WTC11 (cell line): ENCODE measurements around the gene ADCY2. TPM values are rescaled to one million over a fixed set of nuclear protein-coding genes. Genes with fewer than 3 reads are reported as not detected.
A peak's percentile ranks its signal among the peaks of the same experiment; 100 is the strongest.

Source experiments
- ATAC-seq: fragments of 200-7000 bp; cut with Tn5 transposase; 2 replicates; pipeline ENCODE4 v1.10.0; 2021; ENCODE audit warnings: mild to moderate bottlenecking, moderate library complexity
- CTCF ChIA-PET: fragments of 300-600 bp; sonication (Branson Sonifier 250); formaldehyde crosslinking; loops from one replicate; lab custom pipeline; 2021; ENCODE audit warnings: antibody characterized with exemption; lab: Charles Lee
- POLR2A ChIA-PET: fragments of 350-600 bp; sonication (Branson Sonifier 250); formaldehyde crosslinking; loops from one replicate; lab custom pipeline; 2021; ENCODE audit warnings: antibody characterized with exemption; lab: Charles Lee
- DNase-seq: peaks from one replicate; pipeline ENCODE4 v3.0.0; 2021; ENCODE audit warnings: low spot score
- H3K27ac Mint-ChIP-seq: 2 replicates; pipeline ENCODE4 v1.8.0; 2021; ENCODE audit warnings: mixed read lengths
- H3K27me3 Mint-ChIP-seq: 2 replicates; pipeline ENCODE4 v1.8.0; 2021; ENCODE audit warnings: low read depth, mild to moderate bottlenecking, moderate library complexity, mixed read lengths
- H3K36me3 Mint-ChIP-seq: 2 replicates; pipeline ENCODE4 v1.8.0; 2021; ENCODE audit warnings: mixed read lengths
- H3K4me1 Mint-ChIP-seq: 2 replicates; pipeline ENCODE4 v1.8.0; 2022; ENCODE audit warnings: mixed read lengths
- H3K4me3 Mint-ChIP-seq: 2 replicates; pipeline ENCODE4 v1.8.0; 2021; ENCODE audit warnings: mild to moderate bottlenecking, moderate library complexity, mixed read lengths
- H3K9me3 Mint-ChIP-seq: 2 replicates; pipeline ENCODE4 v1.8.0; 2021; ENCODE audit warnings: mixed read lengths
- ATF1 ChIP-seq: sonication (generic); formaldehyde crosslinking; IDR thresholded peaks from 2 replicates; pipeline ENCODE4 v1.8.1; 2023; ENCODE audit warnings: mild to moderate bottlenecking, moderate library complexity, missing genetic modification reagents
- CREB1 ChIP-seq: sonication (generic); formaldehyde crosslinking; IDR thresholded peaks from 2 replicates; pipeline ENCODE4 v1.8.0; 2023; ENCODE audit warnings: mild to moderate bottlenecking, missing genetic modification reagents
- GABPB1 ChIP-seq: sonication (generic); formaldehyde crosslinking; IDR thresholded peaks from 2 replicates; pipeline ENCODE4 v1.8.1; 2023; ENCODE audit warnings: mild to moderate bottlenecking, missing genetic modification reagents
- IRF2 ChIP-seq: sonication (generic); formaldehyde crosslinking; IDR thresholded peaks from 2 replicates; pipeline ENCODE4 v1.8.0; 2022; ENCODE audit warnings: low read depth, missing genetic modification reagents, borderline replicate concordance
- MXD4 ChIP-seq: fragments of 250-450 bp; sonication (Bioruptor Pico); IDR thresholded peaks from 2 replicates; pipeline ENCODE4 v1.8.0; 2021; ENCODE audit warnings: mild to moderate bottlenecking, moderate library complexity, borderline replicate concordance
- NFE2L1 ChIP-seq: sonication (generic); formaldehyde crosslinking; IDR thresholded peaks from 2 replicates; pipeline ENCODE4 v1.8.1; 2023; ENCODE audit warnings: missing genetic modification reagents
- NR2C2 ChIP-seq: sonication (generic); formaldehyde crosslinking; IDR thresholded peaks from 2 replicates; pipeline ENCODE4 v1.8.0; 2022; ENCODE audit warnings: mild to moderate bottlenecking, missing genetic modification reagents
- NR3C1 ChIP-seq: sonication (generic); formaldehyde crosslinking; conservative IDR thresholded peaks from 2 replicates; pipeline ENCODE4 v1.8.1; 2023; ENCODE audit warnings: low read depth, mild to moderate bottlenecking, missing genetic modification reagents
- TCF7 ChIP-seq: sonication (generic); formaldehyde crosslinking; IDR thresholded peaks from 2 replicates; pipeline ENCODE4 v1.8.0; 2022; ENCODE audit warnings: mild to moderate bottlenecking, low read depth, missing genetic modification reagents, moderate library complexity
- TEAD1 ChIP-seq: sonication (generic); formaldehyde crosslinking; IDR thresholded peaks from 2 replicates; pipeline ENCODE4 v1.8.0; 2022; ENCODE audit warnings: mild to moderate bottlenecking, missing genetic modification reagents
- TEAD4 ChIP-seq: sonication (generic); formaldehyde crosslinking; IDR thresholded peaks from 2 replicates; pipeline ENCODE4 v1.8.0; 2022; ENCODE audit warnings: mild to moderate bottlenecking, missing genetic modification reagents
- TP53 ChIP-seq: sonication (generic); formaldehyde crosslinking; IDR thresholded peaks from 2 replicates; pipeline ENCODE4 v1.8.1; 2023; ENCODE audit warnings: mild to moderate bottlenecking, missing genetic modification reagents
- ZNF121 ChIP-seq: sonication (generic); formaldehyde crosslinking; IDR thresholded peaks from 2 replicates; pipeline ENCODE4 v1.8.0; 2023; ENCODE audit warnings: missing genetic modification reagents
- ZNF138 ChIP-seq: sonication (generic); formaldehyde crosslinking; conservative IDR thresholded peaks from 2 replicates; pipeline ENCODE4 v1.8.1; 2022; ENCODE audit warnings: mild to moderate bottlenecking, moderate library complexity, missing genetic modification reagents
- ZNF396 ChIP-seq: fragments of 250-450 bp; sonication (Bioruptor Pico); IDR thresholded peaks from 2 replicates; pipeline ENCODE4 v1.8.0; 2021; ENCODE audit warnings: mild to moderate bottlenecking, moderate library complexity, borderline replicate concordance
- ZNF416 ChIP-seq: fragments of 250-450 bp; sonication (Bioruptor Pico); IDR thresholded peaks from 2 replicates; pipeline ENCODE4 v1.9.0; 2021; ENCODE audit warnings: mild to moderate bottlenecking, inconsistent platforms
- total RNA-seq: library from RNA; stranded (reverse); gene quantifications from 3 replicates; pipeline ENCODE4 v1.2.3, GENCODE V29; 2021
- TF ChIP-seq, protein P1 (sequence below): sonication (generic); formaldehyde crosslinking; IDR thresholded peaks from 2 replicates; pipeline ENCODE4 v1.8.1; 2023; ENCODE audit warnings: mild to moderate bottlenecking, moderate library complexity, missing genetic modification reagents
- TF ChIP-seq, protein P2 (sequence below): sonication (generic); formaldehyde crosslinking; IDR thresholded peaks from 2 replicates; pipeline ENCODE4 v1.8.0; 2022; ENCODE audit warnings: mild to moderate bottlenecking, missing genetic modification reagents
- TF ChIP-seq, protein P3 (sequence below): sonication (generic); formaldehyde crosslinking; conservative IDR thresholded peaks from 2 replicates; pipeline ENCODE4 v1.8.1; 2023; ENCODE audit warnings: mild to moderate bottlenecking, low read depth, missing genetic modification reagents, moderate library complexity
- TF ChIP-seq, protein P4 (sequence below): fragments of 250-450 bp; sonication (Bioruptor Pico); IDR thresholded peaks from 2 replicates; pipeline ENCODE4 v1.9.0; 2021; ENCODE audit warnings: mild to moderate bottlenecking, borderline replicate concordance
- TF ChIP-seq, protein P5 (sequence below): fragments of 250-450 bp; sonication (Bioruptor Pico); IDR thresholded peaks from 2 replicates; pipeline ENCODE4 v1.8.0; 2021; ENCODE audit warnings: mild to moderate bottlenecking
- TF ChIP-seq, protein P6 (sequence below): sonication (generic); formaldehyde crosslinking; IDR thresholded peaks from 2 replicates; pipeline ENCODE4 v1.8.1; 2023; ENCODE audit warnings: mild to moderate bottlenecking, missing genetic modification reagents
- TF ChIP-seq, protein P7 (sequence below): sonication (generic); formaldehyde crosslinking; IDR thresholded peaks from 2 replicates; pipeline ENCODE4 v1.8.1; 2022; ENCODE audit warnings: mild to moderate bottlenecking, moderate library complexity, missing genetic modification reagents

Gene ADCY2
- total RNA-seq, 1 experiment from 2014 or later = 142 TPM

DNA sequence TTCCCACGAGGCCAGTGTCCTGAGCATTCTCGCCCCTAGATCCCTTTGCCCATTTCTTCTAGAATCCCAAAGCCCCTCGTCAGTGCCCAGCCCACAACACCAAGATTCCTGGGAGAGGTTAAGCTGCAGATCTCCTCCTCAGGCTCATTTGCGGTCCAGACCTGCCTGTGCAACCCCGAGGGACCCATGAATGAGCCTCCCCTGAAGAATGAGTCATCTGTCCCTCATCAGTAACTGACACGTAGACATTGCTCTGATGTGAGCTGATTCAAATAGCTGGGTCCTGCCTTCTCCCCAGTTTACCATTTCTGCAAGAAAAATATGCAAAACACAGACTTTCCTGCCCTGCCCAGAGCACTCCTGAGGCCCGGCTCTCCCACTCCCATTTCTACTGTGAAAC, 92.8 kb downstream of the ADCY2 start:
- ChIA-PET POLR2A (no interaction called here), CTCF (no interaction called here)
- peaks cover 23% of the 10 kb centered on the region for H3K9me3 Mint-ChIP-seq
- TF ChIP-seq, protein P1, sequence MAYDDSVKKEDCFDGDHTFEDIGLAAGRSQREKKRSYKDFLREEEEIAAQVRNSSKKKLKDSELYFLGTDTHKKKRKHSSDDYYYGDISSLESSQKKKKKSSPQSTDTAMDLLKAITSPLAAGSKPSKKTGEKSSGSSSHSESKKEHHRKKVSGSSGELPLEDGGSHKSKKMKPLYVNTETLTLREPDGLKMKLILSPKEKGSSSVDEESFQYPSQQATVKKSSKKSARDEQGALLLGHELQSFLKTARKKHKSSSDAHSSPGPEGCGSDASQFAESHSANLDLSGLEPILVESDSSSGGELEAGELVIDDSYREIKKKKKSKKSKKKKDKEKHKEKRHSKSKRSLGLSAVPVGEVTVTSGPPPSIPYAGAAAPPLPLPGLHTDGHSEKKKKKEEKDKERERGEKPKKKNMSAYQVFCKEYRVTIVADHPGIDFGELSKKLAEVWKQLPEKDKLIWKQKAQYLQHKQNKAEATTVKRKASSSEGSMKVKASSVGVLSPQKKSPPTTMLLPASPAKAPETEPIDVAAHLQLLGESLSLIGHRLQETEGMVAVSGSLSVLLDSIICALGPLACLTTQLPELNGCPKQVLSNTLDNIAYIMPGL (CRISPR knock-in tag) = no peak
- TF ChIP-seq NR2C2 (CRISPR knock-in tag) = no peak
- TF ChIP-seq, protein P2, sequence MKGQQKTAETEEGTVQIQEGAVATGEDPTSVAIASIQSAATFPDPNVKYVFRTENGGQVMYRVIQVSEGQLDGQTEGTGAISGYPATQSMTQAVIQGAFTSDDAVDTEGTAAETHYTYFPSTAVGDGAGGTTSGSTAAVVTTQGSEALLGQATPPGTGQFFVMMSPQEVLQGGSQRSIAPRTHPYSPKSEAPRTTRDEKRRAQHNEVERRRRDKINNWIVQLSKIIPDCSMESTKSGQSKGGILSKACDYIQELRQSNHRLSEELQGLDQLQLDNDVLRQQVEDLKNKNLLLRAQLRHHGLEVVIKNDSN (CRISPR knock-in tag) = no peak
- no peak for TF ChIP-seq ZNF138 (CRISPR knock-in tag)
- no peak for TF ChIP-seq ZNF396 (CRISPR knock-in tag)
- TF ChIP-seq, protein P3, sequence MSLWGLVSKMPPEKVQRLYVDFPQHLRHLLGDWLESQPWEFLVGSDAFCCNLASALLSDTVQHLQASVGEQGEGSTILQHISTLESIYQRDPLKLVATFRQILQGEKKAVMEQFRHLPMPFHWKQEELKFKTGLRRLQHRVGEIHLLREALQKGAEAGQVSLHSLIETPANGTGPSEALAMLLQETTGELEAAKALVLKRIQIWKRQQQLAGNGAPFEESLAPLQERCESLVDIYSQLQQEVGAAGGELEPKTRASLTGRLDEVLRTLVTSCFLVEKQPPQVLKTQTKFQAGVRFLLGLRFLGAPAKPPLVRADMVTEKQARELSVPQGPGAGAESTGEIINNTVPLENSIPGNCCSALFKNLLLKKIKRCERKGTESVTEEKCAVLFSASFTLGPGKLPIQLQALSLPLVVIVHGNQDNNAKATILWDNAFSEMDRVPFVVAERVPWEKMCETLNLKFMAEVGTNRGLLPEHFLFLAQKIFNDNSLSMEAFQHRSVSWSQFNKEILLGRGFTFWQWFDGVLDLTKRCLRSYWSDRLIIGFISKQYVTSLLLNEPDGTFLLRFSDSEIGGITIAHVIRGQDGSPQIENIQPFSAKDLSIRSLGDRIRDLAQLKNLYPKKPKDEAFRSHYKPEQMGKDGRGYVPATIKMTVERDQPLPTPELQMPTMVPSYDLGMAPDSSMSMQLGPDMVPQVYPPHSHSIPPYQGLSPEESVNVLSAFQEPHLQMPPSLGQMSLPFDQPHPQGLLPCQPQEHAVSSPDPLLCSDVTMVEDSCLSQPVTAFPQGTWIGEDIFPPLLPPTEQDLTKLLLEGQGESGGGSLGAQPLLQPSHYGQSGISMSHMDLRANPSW (CRISPR knock-in tag) = no peak
- no peak for TF ChIP-seq IRF2
- TF ChIP-seq ZNF121 (CRISPR knock-in tag) = no peak
- TF ChIP-seq, protein P4, sequence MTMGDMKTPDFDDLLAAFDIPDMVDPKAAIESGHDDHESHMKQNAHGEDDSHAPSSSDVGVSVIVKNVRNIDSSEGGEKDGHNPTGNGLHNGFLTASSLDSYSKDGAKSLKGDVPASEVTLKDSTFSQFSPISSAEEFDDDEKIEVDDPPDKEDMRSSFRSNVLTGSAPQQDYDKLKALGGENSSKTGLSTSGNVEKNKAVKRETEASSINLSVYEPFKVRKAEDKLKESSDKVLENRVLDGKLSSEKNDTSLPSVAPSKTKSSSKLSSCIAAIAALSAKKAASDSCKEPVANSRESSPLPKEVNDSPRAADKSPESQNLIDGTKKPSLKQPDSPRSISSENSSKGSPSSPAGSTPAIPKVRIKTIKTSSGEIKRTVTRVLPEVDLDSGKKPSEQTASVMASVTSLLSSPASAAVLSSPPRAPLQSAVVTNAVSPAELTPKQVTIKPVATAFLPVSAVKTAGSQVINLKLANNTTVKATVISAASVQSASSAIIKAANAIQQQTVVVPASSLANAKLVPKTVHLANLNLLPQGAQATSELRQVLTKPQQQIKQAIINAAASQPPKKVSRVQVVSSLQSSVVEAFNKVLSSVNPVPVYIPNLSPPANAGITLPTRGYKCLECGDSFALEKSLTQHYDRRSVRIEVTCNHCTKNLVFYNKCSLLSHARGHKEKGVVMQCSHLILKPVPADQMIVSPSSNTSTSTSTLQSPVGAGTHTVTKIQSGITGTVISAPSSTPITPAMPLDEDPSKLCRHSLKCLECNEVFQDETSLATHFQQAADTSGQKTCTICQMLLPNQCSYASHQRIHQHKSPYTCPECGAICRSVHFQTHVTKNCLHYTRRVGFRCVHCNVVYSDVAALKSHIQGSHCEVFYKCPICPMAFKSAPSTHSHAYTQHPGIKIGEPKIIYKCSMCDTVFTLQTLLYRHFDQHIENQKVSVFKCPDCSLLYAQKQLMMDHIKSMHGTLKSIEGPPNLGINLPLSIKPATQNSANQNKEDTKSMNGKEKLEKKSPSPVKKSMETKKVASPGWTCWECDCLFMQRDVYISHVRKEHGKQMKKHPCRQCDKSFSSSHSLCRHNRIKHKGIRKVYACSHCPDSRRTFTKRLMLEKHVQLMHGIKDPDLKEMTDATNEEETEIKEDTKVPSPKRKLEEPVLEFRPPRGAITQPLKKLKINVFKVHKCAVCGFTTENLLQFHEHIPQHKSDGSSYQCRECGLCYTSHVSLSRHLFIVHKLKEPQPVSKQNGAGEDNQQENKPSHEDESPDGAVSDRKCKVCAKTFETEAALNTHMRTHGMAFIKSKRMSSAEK (CRISPR knock-in tag) = no peak
- no peak for TF ChIP-seq MXD4 (CRISPR knock-in tag)
- ATAC-seq = no peak
- DNase-seq = no peak
- H3K36me3 Mint-ChIP-seq = peaks cover 44% of the 10 kb centered on the region
- peaks cover 21% of the 10 kb centered on the region for H3K4me1 Mint-ChIP-seq
- no peak overlapping the region for H3K27ac Mint-ChIP-seq
- no peaks in the 10 kb centered on the region for H3K27me3 Mint-ChIP-seq
- no peak overlapping the region for H3K4me3 Mint-ChIP-seq

DNA sequence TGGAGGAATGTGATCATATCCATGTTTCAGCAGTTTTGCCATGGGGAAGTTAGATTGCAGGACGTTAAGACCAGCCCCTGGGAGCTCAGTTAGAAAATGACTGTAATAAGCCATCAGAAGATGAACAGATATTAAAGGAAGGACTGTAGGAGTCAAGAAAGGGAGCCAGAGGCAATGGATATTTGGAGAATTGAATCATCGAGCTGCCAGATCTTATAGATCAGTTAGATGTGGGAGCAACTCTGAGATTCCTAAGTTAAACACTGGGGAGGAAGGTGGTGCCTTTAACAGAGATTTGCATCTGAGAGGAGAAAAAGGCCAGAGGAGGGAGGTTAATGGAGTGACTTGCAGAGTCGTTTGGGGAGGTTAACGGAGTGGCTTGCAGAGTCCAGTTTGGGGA, 96.4 kb downstream of the ADCY2 start:
- peaks cover 25% of the 10 kb centered on the region for H3K36me3 Mint-ChIP-seq
- ChIA-PET POLR2A (no interaction called here), CTCF (interaction anchor here (1.1 to 1.5 kb wide), 2 partner anchors 18 to 253 kb away, joined by 3 to 4 read pairs; no protein-coding TSS in a partner anchor)
- TF ChIP-seq NFE2L1 (CRISPR knock-in tag) (no peak), ATF1 (no peak), NR3C1 (CRISPR knock-in tag) (no peak), TCF7 (no peak), GABPB1 (CRISPR knock-in tag) (no peak), TEAD1 (CRISPR knock-in tag) (no peak), TEAD4 (no peak), ZNF416 (no peak), TP53 (no peak), CREB1 (CRISPR knock-in tag) (no peak)
- TF ChIP-seq, protein P5, sequence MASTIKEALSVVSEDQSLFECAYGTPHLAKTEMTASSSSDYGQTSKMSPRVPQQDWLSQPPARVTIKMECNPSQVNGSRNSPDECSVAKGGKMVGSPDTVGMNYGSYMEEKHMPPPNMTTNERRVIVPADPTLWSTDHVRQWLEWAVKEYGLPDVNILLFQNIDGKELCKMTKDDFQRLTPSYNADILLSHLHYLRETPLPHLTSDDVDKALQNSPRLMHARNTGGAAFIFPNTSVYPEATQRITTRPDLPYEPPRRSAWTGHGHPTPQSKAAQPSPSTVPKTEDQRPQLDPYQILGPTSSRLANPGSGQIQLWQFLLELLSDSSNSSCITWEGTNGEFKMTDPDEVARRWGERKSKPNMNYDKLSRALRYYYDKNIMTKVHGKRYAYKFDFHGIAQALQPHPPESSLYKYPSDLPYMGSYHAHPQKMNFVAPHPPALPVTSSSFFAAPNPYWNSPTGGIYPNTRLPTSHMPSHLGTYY (CRISPR knock-in tag) = no peak
- TF ChIP-seq, protein P6, sequence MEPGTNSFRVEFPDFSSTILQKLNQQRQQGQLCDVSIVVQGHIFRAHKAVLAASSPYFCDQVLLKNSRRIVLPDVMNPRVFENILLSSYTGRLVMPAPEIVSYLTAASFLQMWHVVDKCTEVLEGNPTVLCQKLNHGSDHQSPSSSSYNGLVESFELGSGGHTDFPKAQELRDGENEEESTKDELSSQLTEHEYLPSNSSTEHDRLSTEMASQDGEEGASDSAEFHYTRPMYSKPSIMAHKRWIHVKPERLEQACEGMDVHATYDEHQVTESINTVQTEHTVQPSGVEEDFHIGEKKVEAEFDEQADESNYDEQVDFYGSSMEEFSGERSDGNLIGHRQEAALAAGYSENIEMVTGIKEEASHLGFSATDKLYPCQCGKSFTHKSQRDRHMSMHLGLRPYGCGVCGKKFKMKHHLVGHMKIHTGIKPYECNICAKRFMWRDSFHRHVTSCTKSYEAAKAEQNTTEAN (CRISPR knock-in tag) = no peak
- TF ChIP-seq, protein P7, sequence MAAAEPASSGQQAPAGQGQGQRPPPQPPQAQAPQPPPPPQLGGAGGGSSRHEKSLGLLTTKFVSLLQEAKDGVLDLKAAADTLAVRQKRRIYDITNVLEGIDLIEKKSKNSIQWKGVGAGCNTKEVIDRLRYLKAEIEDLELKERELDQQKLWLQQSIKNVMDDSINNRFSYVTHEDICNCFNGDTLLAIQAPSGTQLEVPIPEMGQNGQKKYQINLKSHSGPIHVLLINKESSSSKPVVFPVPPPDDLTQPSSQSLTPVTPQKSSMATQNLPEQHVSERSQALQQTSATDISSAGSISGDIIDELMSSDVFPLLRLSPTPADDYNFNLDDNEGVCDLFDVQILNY (CRISPR knock-in tag) = no peak

More for the DNA sequence above, 96.4 kb downstream of the ADCY2 start:
- no peak for DNase-seq
- Mint-ChIP-seq H3K27ac (no peak overlapping the region), H3K9me3 (peaks cover 20% of the 10 kb centered on the region), H3K4me3 (no peak overlapping the region), H3K27me3 (no peaks in the 10 kb centered on the region), H3K4me1 (peaks cover 21% of the 10 kb centered on the region)
- ATAC-seq = peak; percentile 29
